ENCODE measurements around the gene MPP4. TPM values are rescaled to one million over a fixed set of nuclear protein-coding genes. Genes with fewer than 3 reads are reported as not detected.
A peak's percentile ranks its signal among the peaks of the same experiment; 100 is the strongest.

MPP4 gene
- total and polyA plus RNA-seq, 2 of the 13 experiments (the other 11 are each of a cell fraction or from before 2014, with no cell fraction given) = not detected

- no peak for TF ChIP-seq ZNF136 (CRISPR knock-in tag; IDR thresholded peaks at IDR 0.05; ENCODE audit: low read depth)
- peak; percentile 23; the same call in 1 of the 2 replicates for TF ChIP-seq ZNF768 (CRISPR knock-in tag; IDR thresholded peaks at IDR 0.05)
- TF ChIP-seq GPN1 (CRISPR knock-in tag; IDR thresholded peaks at IDR 0.05; ENCODE audit: borderline replicate concordance) = no peak
- peak; percentile 91; the same call in 1 of the 2 replicates for TF ChIP-seq ZNF724P (CRISPR knock-in tag; IDR thresholded peaks at IDR 0.05; ENCODE audit: borderline replicate concordance)
- peak; percentile 72; the same call in 1 of the 2 replicates for TF ChIP-seq ZNF343 (CRISPR knock-in tag; IDR thresholded peaks at IDR 0.05)
- TF ChIP-seq ZNF281 (CRISPR knock-in tag; IDR thresholded peaks at IDR 0.05; ENCODE audit: borderline replicate concordance) = peak; percentile 58; the same call in 1 of the 2 replicates
- TF ChIP-seq ZSCAN12 (CRISPR knock-in tag; IDR thresholded peaks at IDR 0.05) = no peak; the same call in 1 of the 2 replicates
- TF ChIP-seq PAWR (CRISPR knock-in tag; IDR thresholded peaks at IDR 0.05; ENCODE audit: borderline replicate concordance) = no peak
- TF ChIP-seq ZNF501 (CRISPR knock-in tag; IDR thresholded peaks at IDR 0.05) = peak; percentile 90
- TF ChIP-seq NR0B2 (CRISPR knock-in tag; IDR thresholded peaks at IDR 0.05) = peak; percentile 5; the same call in 1 of the 2 replicates
- TF ChIP-seq MXI1 (IDR thresholded peaks at IDR 0.05; ENCODE audit: borderline replicate concordance, low read depth, low read length) = peak; percentile 85; the same call in 2 of the 3 replicates
- TF ChIP-seq NFIC (IDR thresholded peaks at IDR 0.05; ENCODE audit: low read length) = no peak; the same call in 1 of the 2 replicates
- 0 out of 2 replicates have a peak, but pooled peaks have one; percentile 26 for TF ChIP-seq MTF1 (CRISPR knock-in tag; IDR thresholded peaks at IDR 0.05)
- TF ChIP-seq MTF2 (CRISPR knock-in tag; IDR thresholded peaks at IDR 0.05; ENCODE audit: borderline replicate concordance) = no peak; the same call in 1 of the 2 replicates
- no peak for TF ChIP-seq ZNF839 (CRISPR knock-in tag; IDR thresholded peaks at IDR 0.05; ENCODE audit: borderline replicate concordance)
- no peak for TF ChIP-seq SRSF4 (IDR thresholded peaks at IDR 0.05; ENCODE audit: low read depth, low read length, poor library complexity, severe bottlenecking)
- no peak for TF ChIP-seq TCF12 (IDR thresholded peaks at IDR 0.05)
- TF ChIP-seq TCF12 (CRISPR knock-in tag; IDR thresholded peaks at IDR 0.05) = 0 out of 2 replicates have a peak, but pooled peaks have one; percentile 51
- TF ChIP-seq HDAC6 (IDR thresholded peaks at IDR 0.05; ENCODE audit: low read depth, low read length) = no peak
- TF ChIP-seq STAT6 (CRISPR knock-in tag; IDR thresholded peaks at IDR 0.05; ENCODE audit: borderline replicate concordance) = no peak
- no peak; the same call in 1 of the 2 replicates for TF ChIP-seq POGK (CRISPR knock-in tag; conservative IDR thresholded peaks at IDR 0.05)
- TF ChIP-seq ZNF337 (CRISPR knock-in tag; IDR thresholded peaks at IDR 0.05; ENCODE audit: borderline replicate concordance, low read depth) = no peak
Measured at GRCh38 chr2:201642579-201643215, 55.7 kb downstream of the MPP4 start (continued).
